NOMO-1 (cell line): ENCODE data around the gene DSCAML1.

Experiments used
- DNase-seq, 2 experiments: peaks; one replicate each; lab custom pipeline; 2025; ENCODE audit not compliant: unreplicated experiment in 2 of 2; lab: John Stamatoyannopoulos, UW

DSCAML1 gene

DNA sequence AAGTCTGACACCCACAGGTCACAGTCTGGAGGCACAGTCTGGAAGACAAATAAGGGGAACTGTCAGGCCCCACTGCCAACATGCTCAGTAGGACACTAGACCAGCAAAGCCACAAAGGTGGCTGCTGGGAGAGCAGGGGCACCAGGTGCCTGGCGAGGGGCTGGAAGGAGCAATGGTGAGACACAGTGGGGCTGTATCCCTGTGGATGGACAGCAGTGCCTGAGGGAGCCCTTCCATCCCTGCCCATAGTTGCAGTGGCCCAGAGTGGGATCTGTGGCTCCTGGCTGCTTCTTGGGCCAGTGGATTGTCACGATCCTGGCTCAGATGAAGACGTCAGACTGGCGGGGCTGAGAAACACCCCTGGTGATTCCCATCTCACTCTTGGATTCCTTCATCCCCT lies 154.6 kb downstream of the DSCAML1 start:
- DNase-seq = no peak

DNA sequence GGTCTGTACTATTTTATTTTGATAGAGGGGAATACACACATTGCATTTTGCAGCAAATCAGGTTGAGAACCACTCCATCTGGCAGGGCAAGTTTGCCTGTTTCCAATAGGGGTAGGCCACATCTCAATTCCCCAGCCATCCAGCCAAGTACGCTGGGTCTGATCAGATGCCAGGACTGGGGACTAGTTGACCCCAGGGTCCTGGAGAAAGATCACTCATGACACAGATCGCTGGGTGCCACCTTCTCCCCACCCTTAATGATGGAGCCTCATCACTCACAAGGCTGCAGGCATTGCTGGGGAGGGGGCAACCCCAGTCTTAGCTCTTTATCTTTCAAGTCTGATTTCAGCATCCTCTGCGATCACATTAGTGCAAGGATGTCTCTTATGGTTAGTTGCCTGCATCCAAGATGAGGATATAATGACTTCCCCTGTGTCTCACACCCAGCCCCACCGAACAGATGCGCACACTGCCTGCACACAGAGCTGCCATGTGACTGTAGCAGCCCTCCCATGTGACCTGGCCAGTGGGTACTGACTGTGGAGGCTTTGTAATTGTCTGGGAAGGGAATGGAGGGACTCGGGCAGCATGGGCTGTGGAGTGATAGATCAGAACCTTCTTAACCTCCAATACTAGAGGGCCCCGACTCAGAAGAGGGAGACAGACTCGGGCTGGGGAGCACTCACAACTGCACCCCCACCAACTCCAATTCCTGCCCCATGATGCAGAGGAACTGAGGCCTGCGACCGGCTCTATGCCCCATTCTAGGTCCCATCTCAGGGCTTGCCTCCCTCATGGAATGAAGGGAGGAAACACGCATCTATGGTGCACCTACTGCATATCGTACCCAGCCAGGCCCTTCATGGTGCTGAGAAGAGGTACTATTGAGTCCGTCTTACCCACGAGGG lies 155.8 kb downstream of the DSCAML1 start:
- DNase-seq = no peak

DNA sequence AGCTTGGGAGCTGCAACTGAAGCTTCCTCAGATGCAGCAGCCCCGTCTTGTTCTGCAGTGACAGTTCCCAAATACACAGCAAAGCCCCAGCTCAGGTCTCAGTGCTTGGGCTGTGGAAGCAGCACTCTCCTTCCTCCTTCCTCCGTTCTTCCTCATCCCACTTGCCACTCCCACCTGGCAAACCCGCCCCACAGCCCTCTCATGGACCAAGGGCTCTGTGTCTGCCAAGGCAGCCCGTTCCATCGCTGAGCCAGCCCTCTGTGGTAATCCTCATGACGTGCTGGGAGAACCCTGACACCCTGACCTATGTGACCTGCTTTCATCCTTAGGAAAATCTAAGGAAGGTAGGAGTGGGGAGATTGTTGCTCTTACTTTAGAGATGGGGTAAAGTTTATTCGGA lies 157.0 kb downstream of the DSCAML1 start:
- DNase-seq = no peak

DNA sequence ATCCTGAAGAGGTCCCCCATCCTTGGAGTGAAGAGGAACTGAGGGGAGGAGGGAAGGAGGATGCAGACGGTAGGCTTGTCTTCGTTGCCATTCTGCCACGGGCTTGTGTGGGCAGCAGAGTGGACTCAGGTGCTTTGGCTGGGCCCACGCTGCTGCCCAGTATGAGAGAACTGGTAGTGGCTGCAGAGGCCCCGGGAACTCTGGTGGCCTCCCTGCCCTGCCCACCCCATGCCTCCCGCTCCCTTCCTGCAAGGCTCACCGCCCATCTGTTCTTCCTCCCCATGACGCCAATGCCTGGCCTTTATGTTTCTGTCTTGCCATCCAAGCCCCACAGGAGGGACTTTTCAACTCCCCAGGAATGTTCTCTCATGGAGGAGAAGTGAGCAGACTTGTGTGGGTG lies 157.4 kb downstream of the DSCAML1 start:
- no peak for DNase-seq

DNA sequence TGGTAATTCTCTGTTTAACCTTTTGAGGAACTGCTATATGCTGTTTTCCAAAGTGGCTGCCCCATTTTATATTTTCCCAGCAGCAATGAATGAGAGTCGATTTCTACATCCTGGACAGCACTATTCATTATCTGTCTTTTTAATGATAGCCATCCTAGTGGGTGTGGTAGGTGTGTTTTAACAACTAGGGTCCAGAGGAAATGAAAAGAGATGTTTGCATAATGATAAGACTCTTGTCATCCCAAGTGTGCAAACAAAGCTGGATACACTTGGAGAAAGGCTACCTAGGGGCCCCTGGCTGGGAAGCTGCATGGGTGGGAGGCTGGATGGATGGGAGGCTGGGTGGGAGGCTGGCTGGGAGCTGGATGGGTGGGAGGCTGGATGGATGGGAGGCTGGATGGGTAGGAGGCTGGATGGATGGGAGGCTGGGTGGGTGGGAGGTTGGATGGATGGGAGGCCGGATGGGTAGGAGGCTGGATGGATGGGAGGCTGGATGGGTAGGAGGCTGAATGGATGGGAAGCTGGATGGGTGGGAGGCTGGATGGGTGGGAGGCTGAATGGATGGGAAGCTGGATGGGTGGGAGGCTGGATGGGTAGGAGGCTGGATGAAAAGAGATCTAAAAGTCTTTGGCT lies 158.0 kb downstream of the DSCAML1 start:
- no peak for DNase-seq

DNA sequence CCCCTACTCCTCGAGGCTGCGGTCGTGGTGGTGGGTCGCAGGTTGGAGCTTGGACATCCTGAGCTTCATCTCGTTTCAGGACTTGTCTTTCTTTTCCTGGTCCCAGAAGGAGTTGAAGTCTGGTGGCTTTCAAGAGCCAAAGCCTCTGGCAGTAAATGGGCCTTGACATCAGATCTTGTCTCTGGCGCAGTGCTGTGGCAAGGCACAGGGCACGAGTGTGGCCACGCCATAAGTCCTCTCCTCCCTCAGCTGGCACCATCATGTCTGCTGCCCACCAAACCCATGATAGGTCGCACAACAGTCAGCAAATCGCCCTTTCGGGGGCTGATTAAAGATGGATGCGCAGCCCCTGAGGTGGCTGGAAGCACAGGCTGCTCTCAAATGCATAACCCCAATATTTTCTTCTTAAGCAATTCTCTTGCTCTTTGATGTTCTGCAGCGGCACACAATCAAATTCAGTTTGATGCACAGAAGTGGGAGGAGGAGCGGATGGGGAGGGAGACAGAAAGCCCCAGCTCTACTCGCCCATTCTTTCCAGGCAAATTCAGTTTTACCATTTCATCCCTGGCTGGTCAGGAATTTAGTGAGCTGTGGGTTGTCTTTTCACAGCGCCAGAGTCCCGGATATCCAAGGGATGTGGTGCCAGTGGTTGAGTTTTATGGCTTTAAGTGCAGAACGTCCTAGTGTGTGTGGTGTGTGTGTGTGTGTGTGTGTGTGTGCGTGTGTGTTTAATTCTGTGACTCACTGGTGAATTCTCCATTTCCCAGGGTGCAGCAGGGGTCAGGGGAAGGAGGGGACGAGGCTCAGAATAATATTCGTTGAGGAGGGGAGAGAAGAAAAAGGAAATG lies 162.0 kb downstream of the DSCAML1 start:
- no peak for DNase-seq

DNA sequence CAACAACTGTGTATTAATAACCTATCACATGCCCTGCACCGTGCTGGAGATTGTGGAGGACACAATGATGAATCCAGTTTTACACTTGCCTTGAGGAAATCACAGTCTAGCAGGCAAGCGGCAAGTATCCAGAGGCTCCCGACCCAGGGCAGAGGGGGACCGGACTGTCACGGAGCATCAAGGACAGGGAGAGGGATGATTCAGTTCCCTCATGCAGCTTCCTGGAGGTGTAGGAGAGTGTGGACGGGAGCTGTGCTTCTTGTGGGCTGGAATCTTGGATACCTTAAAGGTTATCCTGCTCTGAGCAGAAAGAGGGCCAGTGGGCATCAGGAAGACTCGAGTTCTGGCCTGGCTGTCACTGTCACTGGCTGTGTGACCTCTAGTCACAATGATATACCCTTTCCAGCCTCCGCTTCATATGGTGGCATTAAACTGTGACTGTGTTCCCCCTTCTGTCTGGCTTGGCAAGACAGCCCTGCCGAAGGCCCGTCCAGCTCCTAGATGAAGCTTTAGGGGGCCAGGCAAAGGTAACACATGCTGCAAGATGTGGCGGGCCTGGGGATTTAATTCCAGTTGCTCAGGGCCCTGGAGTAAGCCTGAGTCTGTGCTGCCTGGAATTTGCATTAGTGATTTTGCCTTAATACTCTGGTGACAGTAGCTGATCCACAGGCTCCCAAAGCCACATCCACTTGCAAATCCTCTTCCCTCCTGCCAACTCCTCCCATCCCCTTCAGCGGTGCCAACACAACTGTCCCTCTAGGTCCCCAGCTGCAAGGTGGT lies 162.8 kb downstream of the DSCAML1 start:
- DNase-seq = no peak

DNA sequence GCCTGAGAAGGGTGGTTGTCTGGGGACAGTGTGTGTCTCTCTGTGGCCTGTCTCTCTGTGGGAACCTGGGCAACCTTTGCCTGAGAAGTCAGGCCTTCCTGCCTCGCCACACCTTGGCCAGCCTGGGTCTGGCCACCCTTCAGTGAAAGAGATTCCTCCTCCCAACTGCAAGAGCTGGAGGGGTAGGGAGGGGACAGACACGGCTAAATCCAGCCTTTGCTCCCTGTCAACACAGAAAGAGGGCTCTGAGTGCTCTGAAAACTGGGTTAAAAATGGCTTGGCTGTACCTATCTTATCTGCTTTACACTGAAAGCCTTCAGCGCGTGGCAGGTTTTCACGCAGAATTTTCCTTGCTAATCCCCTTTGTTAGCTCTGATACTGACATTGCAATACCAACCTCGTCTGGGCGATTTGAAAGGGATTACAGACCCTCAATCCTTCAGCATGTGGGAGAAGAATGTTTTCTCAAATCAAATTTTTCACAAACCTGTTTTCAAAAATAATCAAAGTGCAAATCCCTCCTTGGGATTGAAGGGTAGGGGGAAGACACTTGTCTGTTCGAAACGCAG lies 163.7 kb downstream of the DSCAML1 start:
- DNase-seq = no peak

DNA sequence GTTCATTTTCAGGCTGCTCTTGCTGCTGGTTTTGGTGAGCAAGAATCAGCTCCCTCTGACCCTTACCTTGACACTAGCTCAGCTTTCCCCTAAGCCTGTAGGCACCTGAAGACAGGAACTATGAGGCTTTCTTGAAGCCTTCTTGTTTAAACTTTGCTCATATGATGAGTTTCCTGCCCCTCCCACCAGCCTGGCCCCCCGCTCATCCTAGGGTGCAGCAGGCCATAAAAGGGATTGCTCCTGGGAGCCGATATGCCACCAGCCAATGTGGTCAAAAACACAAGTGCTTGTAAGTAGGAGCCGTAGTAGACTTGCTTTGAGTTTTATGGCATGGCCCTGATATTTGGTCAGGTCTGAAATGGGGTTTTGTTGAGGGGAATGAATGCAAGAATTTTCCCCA lies 164.7 kb downstream of the DSCAML1 start:
- no peak for DNase-seq

DNA sequence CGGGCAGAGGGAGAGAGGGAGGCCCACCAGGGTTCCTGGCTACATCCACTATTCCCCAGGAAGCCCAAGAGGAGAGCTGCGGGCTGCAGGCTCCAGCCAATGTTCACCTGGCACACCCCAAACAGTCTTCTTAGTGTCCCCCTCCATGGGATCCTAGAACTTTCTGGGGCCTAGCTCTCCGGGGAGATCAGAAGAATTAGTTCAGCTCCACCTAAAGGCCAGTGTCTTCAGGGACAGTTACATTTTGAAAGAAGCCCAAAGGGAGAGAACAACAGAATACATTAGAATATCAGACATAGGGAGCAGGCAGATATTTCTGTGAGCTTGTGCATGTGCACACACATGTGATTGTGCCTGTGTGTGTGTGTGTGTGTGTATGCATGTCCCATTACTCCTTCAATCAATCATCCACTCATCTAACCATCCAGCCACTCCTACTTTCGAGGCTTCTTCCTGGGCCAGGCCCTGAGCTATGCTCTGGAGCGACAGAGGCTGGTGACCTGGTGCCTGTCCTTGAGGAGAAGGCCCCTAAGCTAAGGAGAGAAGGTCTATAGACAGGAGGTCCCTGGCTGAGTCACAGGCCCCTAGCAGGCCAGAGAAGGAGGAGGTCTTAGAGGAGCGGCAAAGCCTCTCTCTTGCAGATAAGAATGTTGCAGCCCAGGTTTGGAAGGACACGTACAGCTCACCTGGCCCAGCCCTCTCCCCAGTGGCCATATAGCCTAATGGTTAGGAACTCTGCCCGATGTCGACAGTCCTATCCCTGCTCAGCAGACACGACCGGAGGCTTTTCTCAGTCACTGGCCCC lies 165.5 kb downstream of the DSCAML1 start:
- DNase-seq = no peak

DNA sequence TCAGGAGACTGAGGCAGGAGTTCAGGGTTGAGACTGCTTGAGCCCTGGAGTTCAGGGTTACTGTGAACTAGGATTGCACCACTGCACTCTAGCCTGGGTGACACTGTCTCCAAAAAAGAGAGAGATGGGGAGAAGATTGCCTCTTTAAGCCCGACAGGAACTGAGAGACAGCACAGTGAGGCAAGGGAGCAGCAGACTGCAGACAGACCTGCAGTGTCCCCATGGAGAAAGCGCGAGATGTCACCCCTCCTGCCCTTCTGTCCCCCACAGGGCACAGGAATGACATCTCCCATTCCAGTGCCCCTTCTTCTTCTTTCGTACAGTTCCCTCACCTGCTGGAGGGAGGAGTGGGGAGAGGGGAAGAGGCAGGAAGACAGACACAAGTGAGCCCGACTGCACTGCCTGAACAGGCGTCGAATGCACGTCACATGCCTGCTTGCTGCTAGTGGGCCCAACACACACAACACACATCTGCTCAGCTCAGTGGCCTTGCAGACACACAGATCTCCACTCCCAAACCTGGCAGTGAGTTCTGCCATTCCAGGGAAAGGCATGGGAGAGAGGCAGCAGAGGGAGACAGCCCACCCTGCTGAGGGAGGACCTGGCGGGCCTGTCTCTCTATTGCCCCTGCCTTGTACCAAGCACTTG lies 167.0 kb downstream of the DSCAML1 start:
- DNase-seq = no peak

DNA sequence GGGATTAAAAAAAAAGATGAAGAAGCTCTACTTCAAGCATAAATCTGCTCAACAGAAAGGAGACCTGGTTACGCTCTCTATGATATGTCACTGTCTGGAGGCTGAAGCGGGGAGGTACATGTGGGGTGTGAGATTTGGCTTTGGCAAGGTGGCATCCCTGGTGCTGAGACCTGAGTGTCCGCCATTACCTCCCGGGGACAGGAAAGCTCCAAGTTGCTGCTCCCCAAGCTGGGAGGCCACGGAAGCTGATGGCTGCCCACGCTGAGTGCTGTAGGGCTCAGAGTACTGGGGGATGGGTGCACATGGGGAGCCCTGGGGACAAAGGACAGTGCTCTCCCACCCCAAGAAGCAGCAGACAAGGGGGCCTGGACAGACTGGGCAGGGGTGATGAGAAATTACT lies 167.9 kb downstream of the DSCAML1 start:
- DNase-seq = no peak

DNA sequence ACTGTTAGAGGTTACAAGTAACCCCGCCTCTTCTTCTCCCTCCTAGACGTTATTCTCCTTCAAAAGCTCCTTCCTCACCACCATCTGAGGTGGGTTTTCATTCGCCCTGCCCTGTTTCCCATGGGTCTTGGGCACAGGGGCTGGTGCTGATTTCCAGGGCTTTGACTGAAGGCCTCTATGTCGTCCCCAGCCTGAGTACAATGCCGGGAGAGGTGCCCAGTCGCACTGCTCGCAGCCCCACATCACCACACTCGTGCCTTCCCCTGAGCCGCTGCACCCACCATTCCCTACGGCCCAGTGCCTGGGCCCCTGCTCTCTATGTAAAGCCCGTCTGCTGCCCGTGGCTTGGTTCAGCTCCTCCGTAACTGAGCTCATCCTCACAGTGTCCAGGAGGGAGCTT lies 169.8 kb downstream of the DSCAML1 start:
- no peak for DNase-seq

DNA sequence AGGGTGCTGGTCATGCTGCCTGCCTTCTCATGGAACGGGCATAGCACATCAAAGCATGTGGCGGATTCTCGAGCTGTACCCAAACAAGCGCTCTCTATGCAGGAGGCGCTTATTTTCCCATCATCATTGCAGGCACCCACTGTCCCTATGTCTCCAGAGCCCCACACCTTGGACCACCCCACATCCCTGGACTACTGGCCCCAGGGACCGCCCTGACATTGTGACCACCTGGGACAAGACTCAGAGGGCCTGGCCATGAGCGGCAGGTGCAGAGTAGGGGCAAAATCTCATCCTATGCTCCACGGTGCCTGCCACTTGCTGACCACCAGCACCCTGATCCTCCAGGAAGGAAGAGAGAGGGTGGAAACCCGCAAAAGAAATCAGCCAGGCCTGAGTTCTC lies 170.4 kb downstream of the DSCAML1 start:
- DNase-seq = no peak

DNA sequence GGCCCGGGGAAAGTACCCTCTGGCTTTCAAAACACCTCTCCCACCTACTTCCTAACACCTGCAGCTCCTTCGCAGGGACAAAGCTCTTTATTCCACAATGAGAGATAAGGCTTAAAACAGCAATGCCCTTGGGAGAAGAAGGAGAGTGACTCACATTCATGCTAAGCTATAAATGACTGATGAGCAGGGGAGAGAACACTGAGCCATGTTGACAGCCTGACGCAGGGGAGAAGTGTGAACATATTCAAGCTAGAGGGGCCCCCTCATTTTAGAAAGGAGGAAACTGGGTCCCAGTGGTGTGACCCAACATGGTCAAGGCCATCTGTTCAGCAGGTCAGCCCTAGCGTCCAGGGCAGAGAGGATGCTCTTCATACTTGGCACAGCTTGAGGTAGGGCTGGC lies 171.8 kb downstream of the DSCAML1 start:
- DNase-seq = no peak

DNA sequence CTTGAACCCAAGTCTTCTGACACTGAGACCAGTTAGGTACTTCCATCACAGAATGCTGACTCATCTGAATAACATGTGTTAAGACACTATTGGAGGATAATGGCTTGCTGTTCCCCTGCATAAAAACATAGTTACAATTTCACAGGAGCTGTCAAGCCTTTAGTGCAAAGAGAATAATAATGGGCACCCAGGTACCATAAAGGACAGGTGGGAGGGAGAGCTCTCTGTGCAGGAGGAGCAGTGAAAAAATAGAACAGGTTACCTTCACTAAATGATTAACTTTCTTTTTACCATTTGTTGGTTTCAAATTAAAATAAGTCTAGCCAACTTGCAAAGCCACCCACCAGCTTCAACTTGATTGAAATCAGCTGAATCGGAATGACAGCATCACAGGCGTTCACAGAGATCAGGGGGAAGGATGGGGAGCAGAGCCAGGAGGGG lies 173.2 kb downstream of the DSCAML1 start:
- no peak for DNase-seq

DNA sequence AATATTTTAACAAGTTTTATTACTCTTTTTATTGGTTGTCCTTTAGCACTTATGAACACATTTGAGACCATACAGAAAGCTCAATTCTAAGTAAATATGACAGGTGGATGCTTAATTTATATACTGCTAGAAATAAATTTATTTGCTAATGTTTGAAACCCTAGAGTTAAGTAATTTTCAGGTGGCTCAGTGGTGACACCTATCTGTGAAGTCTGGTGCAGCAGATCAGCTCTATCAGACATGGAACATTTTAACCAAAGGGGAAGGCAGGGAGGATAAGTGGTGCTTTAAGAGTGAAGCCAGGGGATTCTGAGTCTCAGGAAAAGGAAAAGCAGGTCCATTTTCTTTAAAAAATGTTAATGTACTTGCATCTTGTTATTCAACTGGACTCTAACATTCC lies 175.8 kb downstream of the DSCAML1 start:
- peak in 1 of 2 experiments; percentile 8 for DNase-seq

DNA sequence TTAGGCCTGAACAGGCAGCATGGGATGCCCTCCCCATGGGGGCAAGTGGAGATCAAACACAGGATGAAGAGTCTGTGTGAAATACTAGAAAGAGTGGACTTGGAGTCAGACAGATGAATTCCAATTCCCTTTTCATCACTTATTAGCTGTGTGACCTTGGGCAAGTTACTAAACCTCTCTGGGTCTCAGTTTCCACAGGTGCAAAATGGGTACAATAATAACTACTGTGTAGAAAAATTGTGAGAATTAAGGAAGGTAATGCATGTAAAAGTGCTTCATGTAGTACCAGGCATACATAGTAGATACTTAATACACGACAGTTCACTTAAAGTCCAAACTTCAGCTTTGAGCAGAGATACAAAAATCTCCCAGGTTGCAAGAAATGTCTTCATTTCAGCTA lies 176.4 kb downstream of the DSCAML1 start:
- no peak for DNase-seq

DNA sequence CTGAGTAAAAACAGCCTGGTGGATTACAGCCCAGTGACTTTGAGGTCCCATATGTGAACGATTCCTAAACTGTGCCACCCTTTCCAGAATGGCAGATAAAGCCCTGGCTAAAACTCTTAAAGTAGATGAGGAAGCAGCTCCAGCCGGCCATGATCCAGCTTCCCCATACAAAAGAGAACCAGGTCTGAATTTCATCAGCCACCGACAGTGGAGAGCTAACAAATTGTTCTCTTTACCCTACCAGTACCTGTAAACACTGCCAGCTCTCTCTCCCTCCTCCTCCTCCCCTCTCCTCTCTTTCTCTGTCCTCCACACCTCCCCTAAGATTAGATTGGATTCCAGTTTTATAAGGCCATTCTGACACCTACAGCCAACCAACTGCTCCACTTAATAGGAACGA lies 176.9 kb downstream of the DSCAML1 start:
- peak in 1 of 2 experiments; percentile 3 for DNase-seq
